Inflammatory macrophage treated with lipopolysaccharide for 4 hours (primary cell): ENCODE results near the gene EXOSC7.
"Not testable (repeated sequence)": the region's sequence is repeated elsewhere in the genome, so short reads cannot be mapped to it uniquely, and the experiment has no call there.

Source experiments
- DNase-seq: peaks from one replicate; pipeline ENCODE4 v3.0.0-alpha.2; 2020

Gene EXOSC7

GRCh38 chr3:44976002-44976815 is at the start of gene EXOSC7, which contains the start of gene ZDHHC3:
EXOSC7 (plus strand) TSS chr3:44976244; CDS start chr3:44976278, 34 bp downstream.
ZDHHC3 (minus strand) TSS chr3:44976174; CDS start chr3:44959436, 16,738 bp downstream.
- DNase-seq: peak; percentile 87

- no peak for DNase-seq
These were observed 49.1 kb upstream of the EXOSC7 start for GRCh38 chr3:44926921-44927320.

- no peak for DNase-seq
These were observed 48.7 kb upstream of the EXOSC7 start for GRCh38 chr3:44927371-44927770.

GRCh38 chr3:44929782-44930181 is 46.3 kb upstream of the EXOSC7 start:
- no peak for DNase-seq

GRCh38 chr3:44930911-44931310 is 45.1 kb upstream of the EXOSC7 start:
- DNase-seq: no peak

- no peak for DNase-seq
These were observed 44.3 kb upstream of the EXOSC7 start for GRCh38 chr3:44931791-44932190.

- DNase-seq: no peak
These were observed 43.8 kb upstream of the EXOSC7 start for GRCh38 chr3:44932271-44932670.

GRCh38 chr3:44932986-44933944 is 42.8 kb upstream of the EXOSC7 start:
- DNase-seq: no peak

GRCh38 chr3:44939581-44940036 is 36.4 kb upstream of the EXOSC7 start:
- DNase-seq: no peak

GRCh38 chr3:44942202-44942921 is 33.7 kb upstream of the EXOSC7 start:
- DNase-seq: no peak

GRCh38 chr3:44948239-44948638 is 27.8 kb upstream of the EXOSC7 start:
- DNase-seq: no peak

- DNase-seq: not testable (repeated sequence)
These were observed 26.3 kb upstream of the EXOSC7 start for GRCh38 chr3:44949770-44950169.

- no peak for DNase-seq
These were observed 25.7 kb upstream of the EXOSC7 start for GRCh38 chr3:44950275-44950734.

- no peak for DNase-seq
These were observed 23.4 kb upstream of the EXOSC7 start for GRCh38 chr3:44952689-44953088.

- DNase-seq: peak; percentile 91
These were observed 21.7 kb upstream of the EXOSC7 start for GRCh38 chr3:44954304-44954703.

GRCh38 chr3:44954962-44955361 is 21.1 kb upstream of the EXOSC7 start:
- peak; percentile 88 for DNase-seq

- no peak for DNase-seq
These were observed 20.1 kb upstream of the EXOSC7 start for GRCh38 chr3:44955917-44956316.

GRCh38 chr3:44957986-44958385 is 18.1 kb upstream of the EXOSC7 start:
- DNase-seq: no peak

GRCh38 chr3:44958386-44958785 is 17.7 kb upstream of the EXOSC7 start:
- DNase-seq: no peak

- DNase-seq: no peak
These were observed 15.5 kb upstream of the EXOSC7 start for GRCh38 chr3:44960387-44961026.

- no peak for DNase-seq
These were observed 14.2 kb upstream of the EXOSC7 start for GRCh38 chr3:44961888-44962287.
